NT2/D1 (cell line): Measurements from ENCODE around the gene PDE4B.

Experiments
- SUZ12 ChIP-seq: IDR thresholded peaks from 2 replicates; pipeline ENCODE4 v1.6.1; 2011; ENCODE audit not compliant: insufficient read length, insufficient read depth; ENCODE audit errors: extremely low read depth
- YY1 ChIP-seq: IDR thresholded peaks from 2 replicates; pipeline ENCODE4 v1.6.1; 2011; ENCODE audit not compliant: insufficient read length, insufficient read depth
- ZNF274 ChIP-seq: IDR thresholded peaks from 2 replicates; pipeline ENCODE4 v1.6.1; 2011; ENCODE audit warnings: mild to moderate bottlenecking, low read depth, low read length

GRCh38 chr1:66309006-66309741 lies 516.5 kb downstream of the PDE4B start:
- TF ChIP-seq YY1 (no peak), ZNF274 (no peak), SUZ12 (no peak)
